Activated T-helper 1 cell treated with anti-CD3 and anti-CD28 coated beads, Interleukin-12 subunit alpha, Interleukin-12 subunit beta, Interleukin-2, Interleukin-4 antibody, amounts not matched to agents 30 ng/mL and 10 ng/mL and 1 ng/mL, durations not matched to agents 14 hours and 24 hours and 36 hours (primary cell): ENCODE measurements around the gene GID4. TPM values are rescaled to one million over a fixed set of nuclear protein-coding genes. Genes with fewer than 3 reads are reported as not detected.

Source experiments
- DNase-seq: peaks from one replicate; pipeline ENCODE4 v3.0.0; 2021; ENCODE audit warnings: low spot score
- H3K27ac Mint-ChIP-seq: one replicate; pipeline ENCODE4 v1.8.0; 2021; ENCODE audit warnings: mild to moderate bottlenecking, mixed read lengths
- H3K27me3 Mint-ChIP-seq: one replicate; pipeline ENCODE4 v1.8.0; 2022; ENCODE audit warnings: mild to moderate bottlenecking, moderate library complexity, mixed read lengths; ENCODE audit not compliant: insufficient read depth
- H3K36me3 Mint-ChIP-seq: one replicate; pipeline ENCODE4 v1.8.0; 2021; ENCODE audit warnings: low read depth, mixed read lengths
- H3K4me1 Mint-ChIP-seq: one replicate; pipeline ENCODE4 v1.8.0; 2021; ENCODE audit warnings: low read depth, mixed read lengths
- H3K4me3 Mint-ChIP-seq: one replicate; pipeline ENCODE4 v1.8.0; 2021; ENCODE audit warnings: mild to moderate bottlenecking, moderate library complexity, mixed read lengths
- H3K9me3 Mint-ChIP-seq: one replicate; pipeline ENCODE4 v1.8.0; 2021; ENCODE audit warnings: mixed read lengths
- intact Hi-C: fragments of 100-400 bp; cut with micrococcal nuclease; formaldehyde crosslinking; loops from one replicate; pipeline ENCODE4 v1.15.1; 2024
- total RNA-seq: library from RNA; stranded (reverse); gene quantifications from 2 replicates; pipeline ENCODE4 v1.2.3, GENCODE V29; 2022

GID4 gene
- total RNA-seq, 1 donor from 2014 or later: 9.6 TPM

DNA sequence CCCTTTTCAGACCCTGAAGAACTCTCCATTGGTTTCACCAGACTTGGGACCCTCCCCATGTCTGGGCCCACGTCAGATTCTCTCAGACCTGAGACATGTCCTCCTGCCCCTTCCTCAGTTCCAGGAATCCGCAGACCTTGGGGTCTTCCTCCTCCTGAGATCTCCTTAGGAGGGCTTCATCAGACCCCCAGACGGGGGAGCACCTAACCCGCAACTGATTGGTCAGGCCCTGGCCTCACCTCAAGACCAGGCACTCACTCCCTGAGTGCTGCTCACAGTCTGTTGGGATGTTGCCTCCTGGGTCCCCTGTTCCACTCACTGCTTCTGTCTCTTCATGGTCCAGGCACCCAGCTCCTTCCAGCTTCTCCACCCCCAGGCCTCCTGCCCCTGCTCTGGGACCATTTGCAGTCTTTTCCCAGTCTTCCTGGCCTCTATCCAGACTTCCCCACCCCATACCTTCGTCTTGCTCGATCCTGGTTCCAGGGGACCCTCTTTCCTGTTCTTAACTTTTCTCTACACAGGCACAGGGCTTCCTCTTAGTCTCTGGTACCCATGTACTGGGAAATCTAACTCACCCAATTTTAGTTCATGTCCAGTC, 1.2 kb downstream of the GID4 start:
- DNase-seq: no peak
- Mint-ChIP-seq H3K36me3 (peaks cover 10% of the 10 kb centered on the region), H3K9me3 (no peaks in the 10 kb centered on the region), H3K4me1 (peaks cover 43% of the 10 kb centered on the region), H3K27me3 (no peaks in the 10 kb centered on the region), H3K27ac (peak overlapping the region; percentile 73), H3K4me3 (peak overlapping the region; percentile 89)
- intact Hi-C loops: no loop called here

DNA sequence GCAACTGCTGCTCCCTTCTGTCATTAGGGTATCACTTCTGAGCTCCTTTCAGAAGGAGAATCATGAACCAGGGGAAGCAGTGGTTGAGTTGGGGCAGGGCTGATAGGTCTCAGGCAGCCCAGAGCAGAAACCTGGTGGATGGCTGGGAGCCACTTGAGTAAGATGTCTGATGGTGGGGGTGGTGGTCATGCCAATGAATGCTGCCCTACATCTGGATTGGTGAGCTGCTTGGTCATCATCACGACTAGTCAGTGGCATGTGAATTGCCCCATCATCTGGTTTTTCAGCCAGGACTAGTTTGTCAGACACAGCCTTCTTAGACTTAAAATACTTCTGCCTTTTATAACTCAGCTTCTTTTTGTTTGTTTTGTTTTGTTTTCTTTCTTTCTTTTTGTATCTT, 2.6 kb downstream of the GID4 start:
- H3K27ac Mint-ChIP-seq: no peak overlapping the region
- DNase-seq: no peak

DNA sequence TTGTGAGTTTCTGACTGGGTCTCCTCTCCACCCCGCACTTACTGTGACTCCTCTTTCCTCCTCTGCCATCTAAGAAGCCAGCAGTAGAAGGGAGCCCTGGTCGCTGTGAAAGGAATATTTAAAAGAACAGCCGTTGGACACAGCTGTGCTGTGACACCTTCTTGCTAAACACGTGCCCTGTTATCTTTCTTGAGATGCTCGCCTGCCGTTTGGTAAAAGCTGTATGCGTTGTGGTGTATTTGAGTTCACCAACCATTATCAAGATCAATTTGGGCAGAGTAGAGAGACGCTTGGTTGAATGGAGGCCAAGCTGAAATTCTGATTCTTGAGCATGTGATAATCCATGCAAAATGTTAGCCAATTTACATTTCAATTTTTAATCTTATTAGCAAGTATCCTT, 3.8 kb downstream of the GID4 start:
- H3K36me3 Mint-ChIP-seq: peaks cover 16% of the 10 kb centered on the region
- intact Hi-C loops: no loop called here
- H3K27me3 Mint-ChIP-seq: no peaks in the 10 kb centered on the region
- H3K4me1 Mint-ChIP-seq: peaks cover 32% of the 10 kb centered on the region
- no peak for DNase-seq
- no peak overlapping the region for H3K27ac Mint-ChIP-seq
- no peaks in the 10 kb centered on the region for H3K9me3 Mint-ChIP-seq
- no peak overlapping the region for H3K4me3 Mint-ChIP-seq

More for the DNA sequence above, 2.6 kb downstream of the GID4 start:
- Mint-ChIP-seq H3K4me1 (peaks cover 43% of the 10 kb centered on the region), H3K36me3 (peaks cover 10% of the 10 kb centered on the region), H3K9me3 (no peaks in the 10 kb centered on the region), H3K4me3 (peak overlapping the region; percentile 89), H3K27me3 (no peaks in the 10 kb centered on the region)
- intact Hi-C loops: no loop called here

DNA sequence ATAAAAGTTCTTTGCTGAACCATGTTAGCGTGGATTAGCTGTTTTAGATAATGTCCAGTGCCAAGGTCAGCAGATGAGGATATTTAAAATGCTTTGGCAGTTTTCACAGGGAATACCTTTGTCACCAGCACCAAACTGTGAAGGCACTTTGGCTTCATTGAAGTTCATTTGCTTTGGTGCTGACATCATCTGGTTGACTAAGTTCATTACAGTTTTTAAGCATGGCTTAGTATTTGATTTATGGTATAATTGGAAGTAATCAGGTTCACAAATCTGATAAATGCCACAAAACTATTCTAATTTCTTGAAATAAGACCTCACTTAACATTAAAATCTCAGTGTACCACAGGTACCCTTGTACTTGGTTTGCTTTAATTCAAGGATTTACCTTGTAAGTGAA, 4.3 kb downstream of the GID4 start:
- Mint-ChIP-seq H3K4me1 (peaks cover 28% of the 10 kb centered on the region), H3K27ac (no peak overlapping the region), H3K9me3 (no peaks in the 10 kb centered on the region), H3K36me3 (peaks cover 16% of the 10 kb centered on the region), H3K27me3 (no peaks in the 10 kb centered on the region), H3K4me3 (no peak overlapping the region)
- intact Hi-C loops: no loop called here
- no peak for DNase-seq

DNA sequence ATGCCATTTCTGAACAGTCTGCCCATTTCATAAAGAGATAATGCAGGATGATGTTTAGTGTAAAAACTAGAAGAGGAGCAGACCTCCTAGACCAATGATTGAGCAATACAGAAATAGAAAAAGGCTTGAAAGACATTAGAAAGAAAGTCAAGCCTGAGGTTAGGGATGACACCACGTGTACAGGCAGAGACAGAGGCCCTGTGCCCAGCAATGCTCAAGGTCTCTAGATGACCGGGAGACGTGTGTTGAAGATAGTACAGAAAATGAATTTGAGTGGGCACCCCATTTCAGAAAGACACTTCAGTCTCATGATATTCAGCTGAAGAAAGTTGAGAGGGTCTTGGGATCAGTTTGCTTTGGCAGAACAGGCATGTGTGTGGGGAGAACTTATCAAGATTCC, 5.4 kb downstream of the GID4 start:
- H3K27ac Mint-ChIP-seq: no peak overlapping the region
- no peaks in the 10 kb centered on the region for H3K9me3 Mint-ChIP-seq
- no peak overlapping the region for H3K4me3 Mint-ChIP-seq
- intact Hi-C loops: no loop called here
- DNase-seq: no peak
- no peaks in the 10 kb centered on the region for H3K27me3 Mint-ChIP-seq
- H3K4me1 Mint-ChIP-seq: peaks cover 23% of the 10 kb centered on the region
- peaks cover 17% of the 10 kb centered on the region for H3K36me3 Mint-ChIP-seq

DNA sequence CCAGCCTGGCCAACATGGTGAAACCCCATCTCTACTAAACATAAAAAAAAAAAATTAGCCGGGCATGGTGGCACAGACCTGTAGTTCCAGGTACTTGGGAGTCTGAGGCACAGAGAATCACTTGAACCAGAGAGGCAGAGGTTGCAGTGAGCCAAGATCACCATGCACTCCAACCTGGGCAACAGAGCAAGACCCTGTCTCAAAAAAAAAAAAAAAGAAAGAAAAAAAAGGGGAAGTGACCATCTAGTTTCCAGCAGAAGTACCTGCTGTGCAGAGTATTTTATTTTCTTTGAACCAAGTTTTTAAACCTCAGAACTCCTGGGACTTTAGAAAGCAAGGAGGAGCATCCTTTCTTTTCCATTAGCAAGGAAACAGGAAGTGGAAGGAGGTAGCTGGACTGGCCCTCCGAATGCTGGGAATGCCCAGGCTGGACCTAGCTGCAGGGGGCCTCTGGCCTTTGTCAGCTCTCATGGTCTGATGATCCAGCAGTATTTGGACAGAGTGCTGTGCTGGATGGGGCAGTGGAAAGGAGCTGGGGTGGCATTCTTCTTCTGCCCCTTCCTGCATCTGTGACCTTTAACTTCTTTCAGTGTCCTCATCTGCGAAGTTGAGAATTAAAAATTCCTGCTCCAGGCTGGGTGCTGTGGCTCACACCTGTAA, 6.6 kb downstream of the GID4 start:
- no peak for DNase-seq
- peaks cover 15% of the 10 kb centered on the region for H3K4me1 Mint-ChIP-seq
- H3K4me3 Mint-ChIP-seq: no peak overlapping the region
- intact Hi-C loops: no loop called here
- H3K27me3 Mint-ChIP-seq: no peaks in the 10 kb centered on the region
- peaks cover 14% of the 10 kb centered on the region for H3K36me3 Mint-ChIP-seq
- H3K27ac Mint-ChIP-seq: no peak overlapping the region
- no peaks in the 10 kb centered on the region for H3K9me3 Mint-ChIP-seq

DNA sequence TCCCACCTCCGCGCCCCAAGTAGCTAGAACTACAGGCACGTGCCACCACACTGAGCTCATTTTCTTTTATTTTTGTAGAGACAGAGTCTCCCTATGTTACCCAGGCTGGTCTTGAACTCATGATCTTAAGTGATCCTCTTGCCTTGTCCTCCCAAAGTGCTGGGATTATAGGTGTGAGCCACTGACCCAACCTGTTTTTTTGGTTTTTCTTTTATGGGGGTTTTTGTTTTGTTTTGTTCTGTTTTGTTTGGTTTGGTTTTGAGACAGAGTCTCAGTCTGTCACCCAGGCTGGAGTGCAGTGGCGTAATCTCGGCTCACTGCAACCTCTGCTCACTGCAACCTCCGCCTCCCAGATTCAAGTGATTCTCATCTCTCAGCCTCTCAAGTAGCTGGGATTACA, 16.4 kb downstream of the GID4 start:
- intact Hi-C loops: no loop called here
- Mint-ChIP-seq H3K36me3 (peaks cover 23% of the 10 kb centered on the region), H3K4me1 (no peaks in the 10 kb centered on the region), H3K27me3 (no peaks in the 10 kb centered on the region), H3K9me3 (no peaks in the 10 kb centered on the region), H3K27ac (no peak overlapping the region), H3K4me3 (no peak overlapping the region)
- no peak for DNase-seq

DNA sequence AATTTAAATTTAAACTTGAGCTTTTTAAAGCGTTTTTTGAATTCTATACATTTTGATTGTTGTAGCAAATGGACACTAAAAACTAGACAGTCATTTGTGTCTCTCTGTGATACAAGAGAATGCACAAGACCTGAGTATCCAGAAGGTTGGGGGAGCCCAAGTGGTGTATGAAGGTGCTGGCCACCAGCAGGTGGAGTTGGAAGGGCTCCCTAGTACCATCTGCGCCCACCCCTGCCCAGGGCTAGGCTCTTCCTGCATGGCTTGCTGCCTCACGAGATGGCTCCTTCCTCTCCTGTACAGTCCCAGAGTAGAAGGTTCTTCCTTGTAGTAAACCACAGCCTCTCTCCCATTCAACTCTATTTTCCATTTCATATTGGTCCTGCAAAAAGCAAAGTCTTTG, 17.0 kb downstream of the GID4 start:
- Mint-ChIP-seq H3K36me3 (peaks cover 23% of the 10 kb centered on the region), H3K9me3 (no peaks in the 10 kb centered on the region), H3K27ac (no peak overlapping the region), H3K4me1 (no peaks in the 10 kb centered on the region), H3K4me3 (no peak overlapping the region), H3K27me3 (no peaks in the 10 kb centered on the region)
- DNase-seq: no peak
- intact Hi-C loops: no loop called here

DNA sequence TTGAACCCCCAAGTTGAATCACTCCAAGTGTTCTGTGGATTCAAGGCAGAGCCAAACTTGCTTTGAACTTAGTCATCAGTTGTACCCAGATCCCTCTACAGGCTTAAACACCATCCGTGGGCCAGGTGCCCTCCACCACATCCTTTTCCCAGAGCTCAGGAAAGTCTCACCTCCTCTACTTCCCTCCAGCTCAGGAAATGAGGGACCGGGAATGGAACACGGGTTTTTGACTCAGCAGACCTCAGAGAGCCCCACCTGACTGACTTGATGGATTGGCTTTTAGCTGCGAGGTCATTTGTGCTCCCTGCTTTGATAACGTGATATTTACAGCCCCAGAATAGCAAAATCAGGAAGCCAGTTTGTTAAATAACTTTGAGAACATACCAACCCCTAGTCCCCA, 20.1 kb downstream of the GID4 start:
- Mint-ChIP-seq H3K4me1 (no peaks in the 10 kb centered on the region), H3K4me3 (no peak overlapping the region), H3K36me3 (peaks cover 26% of the 10 kb centered on the region), H3K27ac (no peak overlapping the region), H3K9me3 (no peaks in the 10 kb centered on the region), H3K27me3 (no peaks in the 10 kb centered on the region)
- intact Hi-C loops: no loop called here
- DNase-seq: no peak

DNA sequence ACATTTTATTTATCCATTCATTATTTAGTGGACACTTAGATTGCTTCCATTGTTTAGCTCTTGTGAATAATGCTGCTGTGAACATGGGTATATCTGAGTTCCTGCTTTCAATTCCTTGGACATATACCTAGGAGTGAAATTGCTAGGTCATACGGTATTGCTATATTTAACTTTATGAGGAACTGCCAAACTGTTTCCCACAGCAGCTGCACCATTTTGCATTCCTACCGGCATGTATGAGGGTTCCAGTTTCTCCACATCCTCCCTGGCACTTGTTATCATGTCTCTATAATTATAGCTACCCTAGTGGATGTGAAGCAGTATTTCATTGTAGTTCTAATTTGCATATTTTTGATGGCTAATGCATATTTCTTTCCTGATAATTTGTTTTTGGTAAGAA, 24.8 kb downstream of the GID4 start:
- H3K9me3 Mint-ChIP-seq: no peaks in the 10 kb centered on the region
- no peaks in the 10 kb centered on the region for H3K4me1 Mint-ChIP-seq
- intact Hi-C loops: no loop called here
- H3K4me3 Mint-ChIP-seq: no peak overlapping the region
- H3K27ac Mint-ChIP-seq: no peak overlapping the region
- H3K27me3 Mint-ChIP-seq: no peaks in the 10 kb centered on the region
- no peak for DNase-seq
- peaks cover 19% of the 10 kb centered on the region for H3K36me3 Mint-ChIP-seq

DNA sequence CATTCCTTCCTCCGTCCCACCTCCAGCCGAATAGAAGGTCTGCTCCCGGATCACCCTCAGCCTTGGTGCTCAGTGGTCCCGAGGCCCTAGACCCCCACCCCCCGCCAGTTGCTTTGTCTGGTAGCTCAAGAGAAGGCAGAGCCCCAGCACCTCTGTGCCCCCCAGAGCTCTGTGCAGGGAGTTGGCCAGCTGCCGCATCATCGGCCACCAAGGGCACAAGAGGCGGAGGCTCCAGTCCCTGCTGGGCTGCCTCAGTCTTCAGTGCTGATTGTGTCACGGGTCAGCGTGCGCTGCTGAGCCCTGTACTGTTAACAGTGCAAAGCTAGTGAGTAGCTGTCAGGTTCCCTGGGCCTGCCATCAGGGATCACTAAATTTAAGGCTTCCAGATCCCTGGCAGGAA, 26.3 kb downstream of the GID4 start:
- Mint-ChIP-seq H3K9me3 (no peaks in the 10 kb centered on the region), H3K27me3 (no peaks in the 10 kb centered on the region), H3K4me1 (no peaks in the 10 kb centered on the region), H3K36me3 (peaks cover 15% of the 10 kb centered on the region), H3K4me3 (no peak overlapping the region), H3K27ac (no peak overlapping the region)
- DNase-seq: no peak
- intact Hi-C loops: no loop called here

DNA sequence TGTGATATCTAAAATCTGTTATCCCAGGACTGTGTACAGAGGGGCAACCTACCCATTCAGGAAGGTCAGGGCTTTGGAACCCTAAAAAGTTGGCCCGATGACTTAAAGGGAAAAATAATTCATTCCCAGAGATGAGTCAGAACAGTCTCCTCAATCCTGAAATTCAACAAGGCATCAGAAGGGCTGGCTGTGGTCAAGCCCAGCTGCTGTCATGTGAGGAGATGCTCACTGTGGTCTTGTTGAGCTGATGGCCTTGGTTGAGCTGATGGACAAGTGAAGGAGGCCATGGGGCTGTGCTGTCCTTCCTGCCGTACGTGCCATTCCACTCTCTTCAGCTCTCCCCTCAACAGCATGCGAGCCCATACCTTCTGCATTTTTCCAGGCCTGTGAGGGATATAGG, 27.7 kb downstream of the GID4 start:
- peaks cover 4% of the 10 kb centered on the region for H3K27me3 Mint-ChIP-seq
- H3K4me1 Mint-ChIP-seq: no peaks in the 10 kb centered on the region
- DNase-seq: no peak
- H3K36me3 Mint-ChIP-seq: peaks cover 15% of the 10 kb centered on the region
- H3K9me3 Mint-ChIP-seq: no peaks in the 10 kb centered on the region
- intact Hi-C loops: no loop called here
- no peak overlapping the region for H3K27ac Mint-ChIP-seq
- no peak overlapping the region for H3K4me3 Mint-ChIP-seq

DNA sequence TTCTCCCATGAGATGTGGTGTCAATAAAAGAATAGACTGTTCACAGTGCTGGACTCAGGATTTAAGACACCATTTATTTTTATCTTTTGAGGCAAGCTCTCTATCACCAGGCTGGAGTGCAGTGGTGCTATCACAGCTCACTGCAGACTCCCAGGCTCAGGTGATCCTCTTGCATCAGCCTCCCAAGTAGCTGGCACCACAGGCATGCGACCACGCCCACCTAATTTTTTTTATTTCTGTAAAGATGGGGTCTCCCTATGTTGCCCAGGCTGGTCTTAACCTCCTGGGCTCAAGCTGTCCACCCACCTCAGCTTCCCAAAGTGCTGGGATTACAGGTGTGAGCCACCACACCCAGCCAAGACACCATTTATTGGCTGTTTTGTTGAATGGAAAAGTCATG, 29.9 kb downstream of the GID4 start:
- DNase-seq: no peak
- H3K27ac Mint-ChIP-seq: no peak overlapping the region
- H3K27me3 Mint-ChIP-seq: peaks cover 5% of the 10 kb centered on the region
- H3K4me3 Mint-ChIP-seq: no peak overlapping the region
- intact Hi-C loops: no loop called here
- no peaks in the 10 kb centered on the region for H3K4me1 Mint-ChIP-seq
- peaks cover 12% of the 10 kb centered on the region for H3K36me3 Mint-ChIP-seq
- no peaks in the 10 kb centered on the region for H3K9me3 Mint-ChIP-seq

DNA sequence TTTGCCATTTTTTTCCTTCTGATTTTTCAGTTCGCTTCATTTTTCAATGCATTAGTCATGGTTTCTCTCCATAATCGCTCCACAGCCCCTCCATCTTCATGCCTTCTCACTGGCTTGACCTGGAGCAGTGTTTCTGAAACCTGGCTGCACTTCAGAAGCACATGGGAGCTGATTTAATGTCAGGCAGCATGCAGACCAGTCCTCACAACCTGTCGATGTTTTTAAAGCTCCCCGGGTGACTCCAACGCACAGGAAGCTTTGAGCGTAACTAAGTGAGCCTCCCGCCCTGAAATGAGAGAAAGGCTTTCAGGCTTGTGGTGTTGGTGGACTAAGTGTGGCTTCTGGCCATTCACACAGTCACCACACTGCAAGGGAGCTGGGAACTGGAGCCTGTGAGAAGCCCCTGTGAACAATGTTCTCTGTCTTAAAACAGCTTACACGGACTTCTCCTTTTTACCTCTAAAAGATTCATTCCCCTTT, 31.7 kb downstream of the GID4 start:
- no peaks in the 10 kb centered on the region for H3K4me1 Mint-ChIP-seq
- no peak overlapping the region for H3K4me3 Mint-ChIP-seq
- no peak for DNase-seq
- no peaks in the 10 kb centered on the region for H3K9me3 Mint-ChIP-seq
- H3K27ac Mint-ChIP-seq: no peak overlapping the region
- no peaks in the 10 kb centered on the region for H3K36me3 Mint-ChIP-seq
- intact Hi-C loops: no loop called here
- H3K27me3 Mint-ChIP-seq: peaks cover 6% of the 10 kb centered on the region
